Measurements from ENCODE around the gene CTXND2.
"Not testable (repeated sequence)": the region's sequence is repeated elsewhere in the genome, so short reads cannot be mapped to it uniquely, and the experiment has no call there.

Gene CTXND2

GRCh38 chr1:150893336-150893913 lies 6.5 kb downstream of the CTXND2 start:
- no peak for DNase-seq

- no peak for DNase-seq
Measured at GRCh38 chr1:150895618-150896017, 8.7 kb downstream of the CTXND2 start.

GRCh38 chr1:150899795-150900194 lies 12.9 kb downstream of the CTXND2 start:
- not testable (repeated sequence) for DNase-seq

GRCh38 chr1:150902346-150902745 lies 15.4 kb downstream of the CTXND2 start:
- no peak for DNase-seq

GRCh38 chr1:150902751-150903150 lies 15.8 kb downstream of the CTXND2 start:
- no peak for DNase-seq

GRCh38 chr1:150905301-150905700 lies 18.4 kb downstream of the CTXND2 start:
- no peak for DNase-seq

GRCh38 chr1:150906329-150906728 lies 19.4 kb downstream of the CTXND2 start:
- DNase-seq, result no peak

GRCh38 chr1:150906813-150907212 lies 19.9 kb downstream of the CTXND2 start:
- no peak for DNase-seq

- DNase-seq, result no peak
Measured at GRCh38 chr1:150909585-150910180, 22.7 kb downstream of the CTXND2 start.

- no peak for DNase-seq
Measured at GRCh38 chr1:150912623-150913022, 25.7 kb downstream of the CTXND2 start.

GRCh38 chr1:150917387-150917786 lies 30.5 kb downstream of the CTXND2 start:
- DNase-seq, result no peak

- peak; percentile 4 to 25 for DNase-seq
Measured at GRCh38 chr1:150922519-150922975, 35.6 kb downstream of the CTXND2 start.

- DNase-seq, result no peak
Measured at GRCh38 chr1:150925080-150925479, 38.1 kb downstream of the CTXND2 start.

- peak; percentile 87 to 93 for DNase-seq
Measured at GRCh38 chr1:150926097-150926741, 39.3 kb downstream of the CTXND2 start, which contains the start of gene SETDB1. TSS of gene SETDB1 (plus strand) at chr1:150926363. CDS start at chr1:150927715, 1,352 bp downstream.

- no peak for DNase-seq
Measured at GRCh38 chr1:150927624-150928023, 40.7 kb downstream of the CTXND2 start.

GRCh38 chr1:150928286-150928685 lies 41.4 kb downstream of the CTXND2 start:
- DNase-seq, result no peak

- DNase-seq, result not testable (repeated sequence)
Measured at GRCh38 chr1:150928775-150929174, 41.8 kb downstream of the CTXND2 start.

- no peak for DNase-seq
Measured at GRCh38 chr1:150931773-150932172, 44.8 kb downstream of the CTXND2 start.

GRCh38 chr1:150944856-150945255 lies 57.9 kb downstream of the CTXND2 start:
- no peak for DNase-seq

GRCh38 chr1:150954708-150955107 lies 67.8 kb downstream of the CTXND2 start:
- DNase-seq, result no peak

GRCh38 chr1:150955280-150955679 lies 68.3 kb downstream of the CTXND2 start:
- no peak for DNase-seq

- no peak for DNase-seq
Measured at GRCh38 chr1:150957666-150958065, 70.7 kb downstream of the CTXND2 start.

GRCh38 chr1:150960646-150961045 lies 73.7 kb downstream of the CTXND2 start:
- DNase-seq, result no peak

GRCh38 chr1:150961756-150962155 lies 74.8 kb downstream of the CTXND2 start:
- DNase-seq, result no peak

All from hippocampal formation (tissue), 2 donors.